Astrocyte (in vitro differentiated cells and primary cell): ENCODE measurements around the gene ZFYVE26. TPM values are rescaled to one million over a fixed set of nuclear protein-coding genes. Genes with fewer than 3 reads are reported as not detected.

ENCODE experiments used
- DNase-seq: peaks from one replicate; pipeline ENCODE4 v3.0.0-alpha.2; 2010; ENCODE audit warnings: low read depth
- FAIRE-seq: peaks from 2 replicates; lab custom pipeline; 2011; peaks lifted over from hg19 to GRCh38; lab: Jason Lieb, UNC
- H2AFZ ChIP-seq: 2 replicates; pipeline ENCODE4 v1.6.0; 2012; ENCODE audit warnings: low read depth, low read length, inconsistent platforms
- H3K27ac ChIP-seq: 2 replicates; pipeline ENCODE4 v1.5.1; 2011; ENCODE audit warnings: low read depth, low read length, inconsistent platforms
- H3K27me3 ChIP-seq: 2 replicates; pipeline ENCODE4 v1.6.0; 2011; ENCODE audit warnings: low read length, inconsistent platforms; ENCODE audit not compliant: insufficient read depth
- H3K36me3 ChIP-seq: 2 replicates; pipeline ENCODE4 v1.5.1; 2011; ENCODE audit warnings: low read length, inconsistent platforms; ENCODE audit not compliant: insufficient read depth
- H3K4me1 ChIP-seq: 2 replicates; pipeline ENCODE4 v1.5.1; 2011; ENCODE audit warnings: low read length, inconsistent platforms; ENCODE audit not compliant: insufficient read depth
- H3K4me2 ChIP-seq: 2 replicates; pipeline ENCODE4 v1.6.0; 2012; ENCODE audit warnings: low read length, inconsistent platforms
- H3K4me3 ChIP-seq: 2 replicates; pipeline ENCODE4 v1.5.1; 2011; ENCODE audit warnings: low read depth, mild to moderate bottlenecking, low read length, inconsistent platforms; ENCODE audit not compliant: insufficient read depth
- H3K79me2 ChIP-seq: 2 replicates; pipeline ENCODE4 v1.6.0; 2012; ENCODE audit warnings: mild to moderate bottlenecking, low read length, inconsistent platforms; ENCODE audit not compliant: insufficient read depth
- H3K9ac ChIP-seq: 2 replicates; pipeline ENCODE4 v1.6.0; 2012; ENCODE audit warnings: mild to moderate bottlenecking, low read length, inconsistent platforms
- H3K9me3 ChIP-seq: 2 replicates; pipeline ENCODE4 v1.5.1; 2012; ENCODE audit warnings: low read depth, mild to moderate bottlenecking, low read length, inconsistent platforms; ENCODE audit not compliant: insufficient read depth
- H4K20me1 ChIP-seq: 2 replicates; pipeline ENCODE4 v1.6.0; 2012; ENCODE audit warnings: low read length, inconsistent platforms; ENCODE audit not compliant: insufficient read depth
- H3K27ac Mint-ChIP-seq: one replicate; pipeline ENCODE4 v1.8.0; 2021; ENCODE audit warnings: mild to moderate bottlenecking, mixed read lengths; ENCODE audit not compliant: unreplicated experiment
- H3K27me3 Mint-ChIP-seq: one replicate; pipeline ENCODE4 v1.8.0; 2021; ENCODE audit warnings: low read depth, mixed read lengths; ENCODE audit not compliant: unreplicated experiment
- H3K36me3 Mint-ChIP-seq: one replicate; pipeline ENCODE4 v1.8.0; 2021; ENCODE audit warnings: low read depth, mixed read lengths; ENCODE audit not compliant: unreplicated experiment
- H3K4me1 Mint-ChIP-seq: one replicate; pipeline ENCODE4 v1.8.0; 2021; ENCODE audit warnings: low read depth, mixed read lengths; ENCODE audit not compliant: unreplicated experiment
- H3K4me3 Mint-ChIP-seq: one replicate; pipeline ENCODE4 v1.8.0; 2021; ENCODE audit warnings: mild to moderate bottlenecking, moderate library complexity, mixed read lengths; ENCODE audit not compliant: unreplicated experiment
- H3K9me3 Mint-ChIP-seq: one replicate; pipeline ENCODE4 v1.8.0; 2021; ENCODE audit warnings: mild to moderate bottlenecking, mixed read lengths; ENCODE audit not compliant: unreplicated experiment
- EZH2 ChIP-seq: IDR thresholded peaks from 2 replicates; pipeline ENCODE4 v1.6.1; 2012; ENCODE audit warnings: mild to moderate bottlenecking, low read length, inconsistent platforms; ENCODE audit not compliant: insufficient read depth
- total RNA-seq: library from RNA; stranded (reverse); gene quantifications from 2 replicates; pipeline ENCODE4 v1.2.1, GENCODE V29; 2021
- TF ChIP-seq, protein P1 (sequence below): IDR thresholded peaks from 2 replicates; pipeline ENCODE4 v1.5.1; 2011; ENCODE audit warnings: low read depth, mild to moderate bottlenecking, inconsistent platforms, low read length, moderate library complexity; ENCODE audit not compliant: insufficient read depth

ZFYVE26 gene
- total RNA-seq, 1 donor from 2014 or later = 27.4 TPM

- H2AFZ ChIP-seq = no peak overlapping the region
- no peak overlapping the region for H3K4me3 Mint-ChIP-seq
- no peaks in the 10 kb centered on the region for H3K36me3 Mint-ChIP-seq
- no peaks in the 10 kb centered on the region for H3K4me1 ChIP-seq
- H3K9me3 Mint-ChIP-seq = peaks cover 7% of the 10 kb centered on the region
- FAIRE-seq = no peak
- H3K36me3 ChIP-seq = no peaks in the 10 kb centered on the region
- DNase-seq = no peak
- H4K20me1 ChIP-seq = no peaks in the 10 kb centered on the region
- H3K4me1 Mint-ChIP-seq = peaks cover 1% of the 10 kb centered on the region
- H3K27ac Mint-ChIP-seq = no peak overlapping the region
- no peak overlapping the region for H3K4me3 ChIP-seq
- H3K27me3 Mint-ChIP-seq = no peaks in the 10 kb centered on the region
- H3K79me2 ChIP-seq = no peaks in the 10 kb centered on the region
- no peak for TF ChIP-seq EZH2
- TF ChIP-seq, protein P1, sequence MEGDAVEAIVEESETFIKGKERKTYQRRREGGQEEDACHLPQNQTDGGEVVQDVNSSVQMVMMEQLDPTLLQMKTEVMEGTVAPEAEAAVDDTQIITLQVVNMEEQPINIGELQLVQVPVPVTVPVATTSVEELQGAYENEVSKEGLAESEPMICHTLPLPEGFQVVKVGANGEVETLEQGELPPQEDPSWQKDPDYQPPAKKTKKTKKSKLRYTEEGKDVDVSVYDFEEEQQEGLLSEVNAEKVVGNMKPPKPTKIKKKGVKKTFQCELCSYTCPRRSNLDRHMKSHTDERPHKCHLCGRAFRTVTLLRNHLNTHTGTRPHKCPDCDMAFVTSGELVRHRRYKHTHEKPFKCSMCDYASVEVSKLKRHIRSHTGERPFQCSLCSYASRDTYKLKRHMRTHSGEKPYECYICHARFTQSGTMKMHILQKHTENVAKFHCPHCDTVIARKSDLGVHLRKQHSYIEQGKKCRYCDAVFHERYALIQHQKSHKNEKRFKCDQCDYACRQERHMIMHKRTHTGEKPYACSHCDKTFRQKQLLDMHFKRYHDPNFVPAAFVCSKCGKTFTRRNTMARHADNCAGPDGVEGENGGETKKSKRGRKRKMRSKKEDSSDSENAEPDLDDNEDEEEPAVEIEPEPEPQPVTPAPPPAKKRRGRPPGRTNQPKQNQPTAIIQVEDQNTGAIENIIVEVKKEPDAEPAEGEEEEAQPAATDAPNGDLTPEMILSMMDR = no peak
- no peaks in the 10 kb centered on the region for H3K9me3 ChIP-seq
- no peak overlapping the region for H3K4me2 ChIP-seq
- no peak overlapping the region for H3K9ac ChIP-seq
- no peaks in the 10 kb centered on the region for H3K27me3 ChIP-seq
- H3K27ac ChIP-seq = no peak overlapping the region
These were observed 36.7 kb upstream of the ZFYVE26 start for GRCh38 chr14:67852926-67853604.

- no peak overlapping the region for H3K27ac Mint-ChIP-seq
- H3K9me3 ChIP-seq = no peaks in the 10 kb centered on the region
- no peak overlapping the region for H3K9ac ChIP-seq
- H3K36me3 Mint-ChIP-seq = peaks cover 3% of the 10 kb centered on the region
- DNase-seq (no peak), FAIRE-seq (no peak)
- H3K4me3 ChIP-seq = no peak overlapping the region
- H3K36me3 ChIP-seq = no peaks in the 10 kb centered on the region
- H3K4me1 ChIP-seq = no peaks in the 10 kb centered on the region
- no peak overlapping the region for H3K27ac ChIP-seq
- H3K4me3 Mint-ChIP-seq = no peak overlapping the region
- TF ChIP-seq, protein P1 = no peak
- TF ChIP-seq EZH2 = no peak
- H3K4me2 ChIP-seq = no peak overlapping the region
- no peaks in the 10 kb centered on the region for H4K20me1 ChIP-seq
- peaks cover 1% of the 10 kb centered on the region for H3K4me1 Mint-ChIP-seq
- H3K79me2 ChIP-seq = no peaks in the 10 kb centered on the region
- no peak overlapping the region for H2AFZ ChIP-seq
- no peaks in the 10 kb centered on the region for H3K27me3 ChIP-seq
- H3K27me3 Mint-ChIP-seq = no peaks in the 10 kb centered on the region
- H3K9me3 Mint-ChIP-seq = peaks cover 7% of the 10 kb centered on the region
These were observed 35.5 kb upstream of the ZFYVE26 start for GRCh38 chr14:67851785-67852410.
